ENCODE measurements around the gene UMODL1. TPM values are rescaled to one million over a fixed set of nuclear protein-coding genes. Genes with fewer than 3 reads are reported as not detected.

Gene UMODL1
- total RNA-seq, 1 experiment from 2014 or later: not detected

- Histone ChIP-seq H3K56ac (ENCODE audit: insufficient read length, low read depth, low read length) (no peak overlapping the region), H3K79me2 (ENCODE audit: insufficient read depth, low read length) (no peaks in the 10 kb centered on the region)
Measured at GRCh38 chr21:42188663-42189062, 117.5 kb downstream of the UMODL1 start.

More at GRCh38 chr21:42188663-42189062, 117.5 kb downstream of the UMODL1 start:
- Histone ChIP-seq H2AK5ac (ENCODE audit: insufficient read length, low read length) (no peak overlapping the region), H3K14ac (ENCODE audit: insufficient read depth, low read length) (no peak overlapping the region), H2BK20ac (ENCODE audit: low read depth, low read length, poor library complexity, severe bottlenecking) (no peak overlapping the region), H2AFZ (ENCODE audit: low read length) (no peak overlapping the region), H3K23ac (ENCODE audit: insufficient read length, low read depth, low read length) (no peak overlapping the region), H3K4ac (ENCODE audit: low read depth, low read length) (no peak overlapping the region), H3K79me1 (ENCODE audit: insufficient read depth, low read depth, low read length, poor library complexity, severe bottlenecking) (no peaks in the 10 kb centered on the region), H4K8ac (replicated peaks; ENCODE audit: insufficient read length, low read depth, low read length) (no peak overlapping the region), H4K20me1 (ENCODE audit: control insufficient read depth, insufficient read depth, insufficient read length) (no peaks in the 10 kb centered on the region), H4K5ac (ENCODE audit: insufficient read length, low read depth, low read length) (no peak overlapping the region), H3K4me2 (ENCODE audit: insufficient read depth, insufficient read length, low read length) (no peak overlapping the region), H2BK120ac (ENCODE audit: low read depth, low read length, poor library complexity, severe bottlenecking) (no peak overlapping the region), H3K9ac (ENCODE audit: extremely low read depth, insufficient read length, low read length) (no peak overlapping the region), H3K4me1 (ENCODE audit: insufficient read depth, low read length) (no peaks in the 10 kb centered on the region), H3K27ac (ENCODE audit: insufficient read length, low read depth, low read length) (no peak overlapping the region), H3K9me3 (ENCODE audit: control insufficient read depth, low read depth, low read length) (no peaks in the 10 kb centered on the region), H2BK5ac (ENCODE audit: insufficient read length, low read length) (no peak overlapping the region), H3K18ac (ENCODE audit: insufficient read length, low read depth, low read length) (no peak overlapping the region), H3T11ph (ENCODE audit: low read length) (no peak overlapping the region), H4K91ac (ENCODE audit: insufficient read length, low read depth, low read length) (no peak overlapping the region), H2BK15ac (ENCODE audit: low read depth, low read length) (no peak overlapping the region), H3K23me2 (ENCODE audit: insufficient read length, low read depth, low read length, poor library complexity, severe bottlenecking) (no peaks in the 10 kb centered on the region), H3K27me3 (ENCODE audit: insufficient read depth, low read length) (no peaks in the 10 kb centered on the region), H2BK12ac (ENCODE audit: insufficient read length, low read depth, low read length) (no peak overlapping the region)
- Mint-ChIP-seq H3K27me3 (ENCODE audit: low read depth) (peaks cover 17% of the 10 kb centered on the region), H3K36me3 (ENCODE audit: insufficient read depth in 1 of 3, low read depth in 3 of 3) (no peaks in the 10 kb centered on the region), H3K9me3 (peaks cover 0 to 5% of the 10 kb centered on the region in 2 experiments; a peak in 1 of 5 replicates), H3K4me3 (no peak overlapping the region), H3K27ac (no peak overlapping the region; a peak in 1 of 7 replicates), H3K4me1 (no peaks in the 10 kb centered on the region)
- WGBS (ENCODE audit: extremely low coverage, insufficient read length, low lambda C conversion rate): no CpG with 5 or more reads among the region's 4 CpGs
- no peak for TF ChIP-seq CTCF (conservative IDR thresholded peaks at IDR 0.05)
- no peak for DNase-seq
